Nephron (organoid): ENCODE results near the gene TAF13.
A peak's percentile ranks its signal among the peaks of the same experiment; 100 is the strongest.

Experiments used
- H3K27ac Mint-ChIP-seq, 3 experiments: 2 replicates each; pipeline ENCODE4 v1.8.0; 2020; ENCODE audit warnings: mixed read lengths in 3 of 3, mild to moderate bottlenecking in 2 of 3, moderate library complexity in 1 of 3
- H3K27me3 Mint-ChIP-seq: 2 replicates; pipeline ENCODE4 v1.8.0; 2021; ENCODE audit warnings: low read depth, mild to moderate bottlenecking, moderate library complexity, mixed read lengths
- H3K36me3 Mint-ChIP-seq: 2 replicates; pipeline ENCODE4 v1.8.0; 2020; ENCODE audit warnings: low read depth, mixed read lengths
- H3K4me1 Mint-ChIP-seq: 2 replicates; pipeline ENCODE4 v1.8.0; 2020; ENCODE audit warnings: mixed read lengths
- H3K4me3 Mint-ChIP-seq, 3 experiments: 2 replicates each; pipeline ENCODE4 v1.8.0; 2020; ENCODE audit warnings: mild to moderate bottlenecking in 3 of 3, mixed read lengths in 3 of 3, moderate library complexity in 2 of 3
- H3K9me3 Mint-ChIP-seq: 2 replicates; pipeline ENCODE4 v1.8.0; 2020; ENCODE audit warnings: mixed read lengths
- TF ChIP-seq, protein P1 (sequence below), 3 experiments: fragments of 200-600 bp; sonication (generic); IDR thresholded peaks; one replicate each; pipeline ENCODE4 v1.5.0; 2021; ENCODE audit warnings: antibody characterized with exemption in 3 of 3; ENCODE audit not compliant: unreplicated experiment in 3 of 3

The TAF13 gene

DNA sequence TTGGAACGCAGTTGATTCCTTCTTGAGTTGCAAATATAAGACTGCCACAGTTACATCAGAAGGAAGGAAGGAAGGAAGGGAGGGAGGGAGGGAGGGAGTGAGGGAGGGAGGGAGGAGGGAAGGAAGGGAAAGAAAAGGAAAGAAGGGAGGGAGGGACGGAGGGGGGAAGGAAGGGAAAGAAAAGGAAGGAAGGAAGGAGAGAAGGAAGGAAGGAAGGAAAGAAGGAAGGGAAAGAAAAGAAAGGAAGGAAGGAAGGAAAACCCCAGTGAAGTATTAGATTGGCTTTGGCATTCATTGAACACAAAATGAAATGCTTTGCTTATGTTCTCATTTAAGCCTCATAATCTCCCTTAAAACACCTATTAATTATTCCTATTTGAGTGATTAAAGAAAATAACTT lies 27.5 kb downstream of the TAF13 start:
- TF ChIP-seq, protein P1, sequence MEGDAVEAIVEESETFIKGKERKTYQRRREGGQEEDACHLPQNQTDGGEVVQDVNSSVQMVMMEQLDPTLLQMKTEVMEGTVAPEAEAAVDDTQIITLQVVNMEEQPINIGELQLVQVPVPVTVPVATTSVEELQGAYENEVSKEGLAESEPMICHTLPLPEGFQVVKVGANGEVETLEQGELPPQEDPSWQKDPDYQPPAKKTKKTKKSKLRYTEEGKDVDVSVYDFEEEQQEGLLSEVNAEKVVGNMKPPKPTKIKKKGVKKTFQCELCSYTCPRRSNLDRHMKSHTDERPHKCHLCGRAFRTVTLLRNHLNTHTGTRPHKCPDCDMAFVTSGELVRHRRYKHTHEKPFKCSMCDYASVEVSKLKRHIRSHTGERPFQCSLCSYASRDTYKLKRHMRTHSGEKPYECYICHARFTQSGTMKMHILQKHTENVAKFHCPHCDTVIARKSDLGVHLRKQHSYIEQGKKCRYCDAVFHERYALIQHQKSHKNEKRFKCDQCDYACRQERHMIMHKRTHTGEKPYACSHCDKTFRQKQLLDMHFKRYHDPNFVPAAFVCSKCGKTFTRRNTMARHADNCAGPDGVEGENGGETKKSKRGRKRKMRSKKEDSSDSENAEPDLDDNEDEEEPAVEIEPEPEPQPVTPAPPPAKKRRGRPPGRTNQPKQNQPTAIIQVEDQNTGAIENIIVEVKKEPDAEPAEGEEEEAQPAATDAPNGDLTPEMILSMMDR (IDR thresholded peaks at IDR 0.05; ENCODE audit: unreplicated experiment in 3 of 3), result no peak
- no peaks in the 10 kb centered on the region for H3K36me3 Mint-ChIP-seq
- H3K4me1 Mint-ChIP-seq, result no peaks in the 10 kb centered on the region
- no peak overlapping the region for H3K4me3 Mint-ChIP-seq
- H3K27ac Mint-ChIP-seq, result no peak overlapping the region
- peaks cover 11% of the 10 kb centered on the region for H3K27me3 Mint-ChIP-seq
- no peaks in the 10 kb centered on the region for H3K9me3 Mint-ChIP-seq

DNA sequence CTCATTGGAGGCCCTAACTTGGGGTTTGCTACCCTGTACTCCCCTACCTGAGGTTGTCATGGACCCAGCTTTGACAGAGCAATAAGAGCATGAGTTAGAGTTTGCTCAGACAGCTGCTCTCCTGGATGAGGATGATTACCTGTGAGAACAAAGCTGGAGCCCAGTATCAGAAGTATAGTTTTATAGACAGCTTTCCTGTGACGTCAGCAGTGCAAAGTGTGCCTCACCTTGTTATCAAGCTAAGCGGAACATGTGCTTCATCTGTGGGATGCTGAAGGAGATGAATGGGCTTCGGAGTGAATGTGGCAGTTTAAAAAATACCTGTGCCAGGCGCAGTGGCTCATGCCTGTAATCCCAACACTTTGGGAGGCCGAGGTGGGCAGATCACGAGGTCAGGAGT lies 28.5 kb downstream of the TAF13 start:
- Mint-ChIP-seq H3K4me1 (no peaks in the 10 kb centered on the region), H3K27me3 (peaks cover 11% of the 10 kb centered on the region), H3K36me3 (no peaks in the 10 kb centered on the region), H3K4me3 (no peak overlapping the region), H3K9me3 (no peaks in the 10 kb centered on the region), H3K27ac (no peak overlapping the region)
- TF ChIP-seq, protein P1 (IDR thresholded peaks at IDR 0.05; ENCODE audit: unreplicated experiment in 3 of 3), result no peak

DNA sequence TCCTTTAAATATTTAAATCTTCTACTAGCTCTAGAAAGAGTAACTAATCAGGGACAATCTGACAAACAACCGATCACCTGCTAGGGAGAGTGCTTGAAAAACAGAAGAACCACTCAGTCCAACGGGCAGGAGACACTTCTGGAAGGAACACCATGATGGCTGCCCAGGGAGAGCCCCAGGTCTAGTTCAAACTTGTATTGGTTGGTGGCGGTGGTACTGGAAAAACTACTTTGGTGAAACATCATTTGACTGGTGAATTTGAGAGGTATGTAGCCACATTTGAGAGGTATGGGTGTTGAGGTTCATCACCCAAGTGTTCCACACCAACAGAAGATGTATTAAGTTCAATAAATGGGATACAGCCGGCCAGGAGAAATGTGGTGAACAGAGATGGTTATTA lies 29.1 kb downstream of the TAF13 start:
- TF ChIP-seq, protein P1 (IDR thresholded peaks at IDR 0.05; ENCODE audit: unreplicated experiment in 3 of 3), result no peak
- Mint-ChIP-seq H3K27me3 (peaks cover 11% of the 10 kb centered on the region), H3K9me3 (no peaks in the 10 kb centered on the region), H3K36me3 (no peaks in the 10 kb centered on the region), H3K4me1 (no peaks in the 10 kb centered on the region), H3K4me3 (no peak overlapping the region), H3K27ac (no peak overlapping the region)

DNA sequence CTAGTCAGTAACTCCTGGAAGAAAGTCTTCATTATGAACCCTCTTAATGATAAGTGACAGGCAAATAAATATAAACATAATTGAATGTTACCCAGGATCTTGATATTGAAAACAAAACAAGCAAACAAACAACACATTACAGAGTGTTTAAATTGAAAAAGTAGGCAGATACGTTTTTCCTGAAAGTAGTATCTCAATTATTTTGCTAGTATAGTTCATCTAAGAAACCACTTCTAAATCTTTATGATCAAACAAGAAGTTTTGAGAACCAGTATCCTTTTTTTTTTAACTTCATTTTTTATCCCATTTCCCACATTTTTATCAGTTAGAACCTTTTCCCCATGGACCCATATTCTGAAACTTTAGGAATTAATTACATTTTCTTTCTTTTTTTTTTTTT lies 30.2 kb downstream of the TAF13 start:
- H3K4me3 Mint-ChIP-seq, result peak overlapping the region in 2 of 3 experiments; percentile 38 to 41
- peaks cover 11% of the 10 kb centered on the region for H3K27me3 Mint-ChIP-seq
- H3K9me3 Mint-ChIP-seq, result no peaks in the 10 kb centered on the region
- peaks cover 3% of the 10 kb centered on the region for H3K4me1 Mint-ChIP-seq
- H3K27ac Mint-ChIP-seq, result no peak overlapping the region
- H3K36me3 Mint-ChIP-seq, result no peaks in the 10 kb centered on the region
- TF ChIP-seq, protein P1 (IDR thresholded peaks at IDR 0.05; ENCODE audit: unreplicated experiment in 3 of 3), result no peak

DNA sequence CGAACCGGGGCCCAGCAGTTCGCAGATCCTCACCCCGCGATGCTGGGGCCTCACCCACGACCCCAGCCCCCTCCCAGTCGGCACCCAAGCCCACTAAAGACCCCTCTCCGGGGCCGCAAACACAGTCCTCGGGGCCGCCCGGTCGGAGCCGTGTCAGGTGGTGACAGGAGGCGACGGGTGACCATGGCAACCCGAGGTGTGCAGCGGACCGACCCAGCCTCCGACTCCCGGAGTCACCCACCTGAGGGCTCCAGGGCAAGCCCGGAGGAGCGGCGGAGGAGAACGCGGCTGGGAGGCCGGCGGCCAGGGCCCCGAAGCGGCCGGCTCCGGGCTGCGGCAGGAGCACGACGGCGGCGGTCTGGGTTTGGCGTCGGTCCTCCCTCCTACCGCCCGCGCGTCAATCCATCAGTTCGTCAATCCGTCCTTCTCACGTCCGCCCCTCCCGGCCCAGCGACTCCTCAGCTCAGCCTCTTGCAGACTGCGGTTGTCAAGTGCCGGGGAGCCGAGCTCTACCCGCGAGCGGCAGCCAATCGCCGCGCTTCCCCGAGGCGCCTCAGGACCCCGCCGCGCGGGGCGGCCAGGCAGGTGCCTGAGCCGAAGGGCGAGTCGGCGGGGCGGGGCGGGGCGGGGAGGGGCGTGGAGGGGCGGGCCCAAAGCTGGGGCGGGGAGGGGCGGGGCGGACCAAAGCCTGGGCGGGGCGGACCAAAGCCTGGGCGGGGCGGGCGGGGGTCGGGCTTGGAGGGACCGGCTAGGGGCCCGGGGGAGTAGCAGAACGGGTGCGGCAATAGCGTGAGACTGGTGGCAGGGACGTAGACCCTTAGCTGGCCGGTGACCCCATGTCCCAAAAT lies 34.0 kb downstream of the TAF13 start, which contains the start of gene WDR47:
Gene WDR47 (minus strand): TSS at position 482 of the 848 bp plus-strand sequence. CDS start 18,590 bp downstream, outside the sequence.
- TF ChIP-seq, protein P1 (IDR thresholded peaks at IDR 0.05; ENCODE audit: unreplicated experiment in 3 of 3), result no peak
- Mint-ChIP-seq H3K27ac (peak within 1 kb of the TSS; percentile 46 to 90 (median 89)), H3K36me3 (no peaks in the 10 kb centered on the region), H3K4me1 (peaks cover 9% of the 10 kb centered on the region), H3K4me3 (peak within 1 kb of the TSS; percentile 91 to 100 (median 98)), H3K9me3 (no peaks in the 10 kb centered on the region), H3K27me3 (peaks cover 6% of the 10 kb centered on the region)
